Stimulated activated CD8-positive, alpha-beta memory T cell treated with anti-CD3 and anti-CD28 coated beads, Interleukin-15, amount 100 ng/mL, for 48 hours (primary cell): ENCODE results near the gene PCCA.
A peak's percentile ranks its signal among the peaks of the same experiment; 100 is the strongest.

Experiments used
- DNase-seq, 2 donors: peaks; one replicate each; pipeline ENCODE4 v3.0.0-alpha.2; 2020; ENCODE audit warnings: low read depth in 2 of 2

The PCCA gene

GRCh38 chr13:100465558-100465957 lies 376.7 kb downstream of the PCCA start:
- no peak for DNase-seq

- DNase-seq, result no peak
Measured at GRCh38 chr13:100470866-100471505, 382.1 kb downstream of the PCCA start.

GRCh38 chr13:100473087-100473486 lies 384.2 kb downstream of the PCCA start:
- no peak for DNase-seq

GRCh38 chr13:100473501-100474044 lies 384.7 kb downstream of the PCCA start:
- no peak for DNase-seq

- no peak for DNase-seq
Measured at GRCh38 chr13:100476963-100477362, 388.1 kb downstream of the PCCA start.

- DNase-seq, result no peak
Measured at GRCh38 chr13:100478107-100478809, 389.4 kb downstream of the PCCA start.

GRCh38 chr13:100480676-100481075 lies 391.8 kb downstream of the PCCA start:
- no peak for DNase-seq

GRCh38 chr13:100483139-100483538 lies 394.2 kb downstream of the PCCA start:
- DNase-seq, result no peak

- no peak for DNase-seq
Measured at GRCh38 chr13:100483841-100484381, 395.0 kb downstream of the PCCA start.

- DNase-seq, result no peak
Measured at GRCh38 chr13:100484702-100485101, 395.8 kb downstream of the PCCA start.

- DNase-seq, result no peak
Measured at GRCh38 chr13:100485265-100485664, 396.4 kb downstream of the PCCA start.

- no peak for DNase-seq
Measured at GRCh38 chr13:100490692-100491091, 401.8 kb downstream of the PCCA start.

- no peak for DNase-seq
Measured at GRCh38 chr13:100491164-100491842, 402.4 kb downstream of the PCCA start.

- DNase-seq, result no peak
Measured at GRCh38 chr13:100493418-100493817, 404.5 kb downstream of the PCCA start.

- DNase-seq, result no peak
Measured at GRCh38 chr13:100495455-100495854, 406.6 kb downstream of the PCCA start.

GRCh38 chr13:100497389-100497788 lies 408.5 kb downstream of the PCCA start:
- no peak for DNase-seq

- DNase-seq, result no peak
Measured at GRCh38 chr13:100502446-100502845, 413.6 kb downstream of the PCCA start.

- DNase-seq, result no peak
Measured at GRCh38 chr13:100503622-100504021, 414.7 kb downstream of the PCCA start.

GRCh38 chr13:100506154-100506553 lies 417.3 kb downstream of the PCCA start:
- peak; percentile 8 to 40 for DNase-seq

GRCh38 chr13:100506600-100507422 lies 417.9 kb downstream of the PCCA start:
- DNase-seq, result no peak

GRCh38 chr13:100508455-100508854 lies 419.6 kb downstream of the PCCA start:
- no peak for DNase-seq

- DNase-seq, result no peak
Measured at GRCh38 chr13:100508996-100509395, 420.1 kb downstream of the PCCA start.
